PC-9 (cell line): ENCODE measurements around the gene MZT2B. TPM values are rescaled to one million over a fixed set of nuclear protein-coding genes. Genes with fewer than 3 reads are reported as not detected.
"Not testable (repeated sequence)": the region's sequence is repeated elsewhere in the genome, so short reads cannot be mapped to it uniquely, and the experiment has no call there.

Experiments
- BruUV-seq: library from RNA; stranded (reverse); fragments of 400-500 nt; replicated peaks from 2 replicates; lab custom pipeline; 2021; lab: Mats Ljungman, UMichigan
- CTCF ChIA-PET: fragments of 300-600 bp; sonication (Branson Sonifier 250); formaldehyde crosslinking; loops from one replicate; lab custom pipeline; 2022; ENCODE audit warnings: antibody characterized with exemption; lab: Charles Lee
- POLR2A ChIA-PET: fragments of 300-600 bp; sonication (Branson Sonifier 250); formaldehyde crosslinking; loops from one replicate; lab custom pipeline; 2022; ENCODE audit warnings: antibody characterized with exemption; ENCODE audit not compliant: unreplicated experiment; lab: Charles Lee
- DNase-seq, 2 experiments: peaks; one replicate each; pipeline versions ENCODE4 v3.0.0 to v3.0.0-alpha.2; 2015 to 2022; ENCODE audit warnings: mixed read lengths in 1 of 2
- H2AFZ ChIP-seq: fragments of 200-600 bp; sonication (generic); 2 replicates; pipeline ENCODE4 v1.8.1; 2017; ENCODE audit warnings: antibody characterized with exemption
- H3F3A ChIP-seq: fragments of 200-600 bp; sonication (generic); 2 replicates; pipeline ENCODE4 v1.8.1; 2017; ENCODE audit warnings: antibody characterized with exemption, mild to moderate bottlenecking, low read depth; ENCODE audit not compliant: insufficient read depth
- H3K27ac ChIP-seq: fragments of 200-600 bp; sonication (generic); 2 replicates; pipeline ENCODE4 v1.6.1; 2016; ENCODE audit warnings: mixed run types
- H3K27me3 ChIP-seq: fragments of 200-600 bp; sonication (generic); 2 replicates; pipeline ENCODE4 v1.6.1; 2016; ENCODE audit warnings: low read depth, mixed run types; ENCODE audit not compliant: insufficient read depth
- H3K36me3 ChIP-seq: fragments of 200-600 bp; sonication (generic); 2 replicates; pipeline ENCODE4 v1.6.1; 2016; ENCODE audit warnings: low read depth, mixed run types
- H3K4me1 ChIP-seq: fragments of 200-600 bp; sonication (generic); replicated peaks from 2 replicates; pipeline ENCODE4 v1.6.1; 2016; ENCODE audit warnings: mixed run types; ENCODE audit not compliant: insufficient read depth
- H3K4me2 ChIP-seq: fragments of 200-600 bp; sonication (generic); 2 replicates; pipeline ENCODE4 v1.6.1; 2017; ENCODE audit warnings: mixed run types
- H3K4me3 ChIP-seq: fragments of 200-600 bp; sonication (generic); 2 replicates; pipeline ENCODE4 v1.6.1; 2016; ENCODE audit warnings: mixed run types
- H3K79me2 ChIP-seq: fragments of 200-600 bp; sonication (generic); 2 replicates; pipeline ENCODE4 v1.6.1; 2017; ENCODE audit warnings: low read depth, mixed run types
- H3K9me2 ChIP-seq: fragments of 200-600 bp; sonication (generic); 2 replicates; pipeline ENCODE4 v1.8.1; 2017; ENCODE audit warnings: mild to moderate bottlenecking; ENCODE audit not compliant: insufficient read depth
- H3K9me3 ChIP-seq: fragments of 200-600 bp; sonication (generic); 2 replicates; pipeline ENCODE4 v1.8.1; 2016; ENCODE audit warnings: low read depth; ENCODE audit not compliant: insufficient read depth
- H4K20me1 ChIP-seq: fragments of 200-600 bp; sonication (generic); 2 replicates; pipeline ENCODE4 v1.8.1; 2017; ENCODE audit not compliant: insufficient read depth
- EZH2 ChIP-seq: fragments of 200-600 bp; sonication (generic); IDR thresholded peaks from 2 replicates; pipeline ENCODE4 v1.8.0; 2017; ENCODE audit warnings: antibody characterized with exemption, low read depth
- intact Hi-C: fragments of 100-400 bp; cut with micrococcal nuclease; formaldehyde crosslinking; loops from one replicate; pipeline ENCODE4 v1.10.0; 2022; ENCODE audit not compliant: unreplicated experiment
- total RNA-seq: library from RNA; stranded (reverse); gene quantifications from 2 replicates; pipeline ENCODE4 v1.2.3, GENCODE V29; 2021
- TF ChIP-seq, protein P1 (sequence below): fragments of 200-600 bp; sonication (generic); conservative IDR thresholded peaks from 2 replicates; pipeline ENCODE4 v1.6.1; 2017; ENCODE audit warnings: mixed run types, antibody characterized with exemption, mild to moderate bottlenecking, moderate library complexity

The MZT2B gene
- total RNA-seq, 1 experiment from 2014 or later: 313 TPM

DNA sequence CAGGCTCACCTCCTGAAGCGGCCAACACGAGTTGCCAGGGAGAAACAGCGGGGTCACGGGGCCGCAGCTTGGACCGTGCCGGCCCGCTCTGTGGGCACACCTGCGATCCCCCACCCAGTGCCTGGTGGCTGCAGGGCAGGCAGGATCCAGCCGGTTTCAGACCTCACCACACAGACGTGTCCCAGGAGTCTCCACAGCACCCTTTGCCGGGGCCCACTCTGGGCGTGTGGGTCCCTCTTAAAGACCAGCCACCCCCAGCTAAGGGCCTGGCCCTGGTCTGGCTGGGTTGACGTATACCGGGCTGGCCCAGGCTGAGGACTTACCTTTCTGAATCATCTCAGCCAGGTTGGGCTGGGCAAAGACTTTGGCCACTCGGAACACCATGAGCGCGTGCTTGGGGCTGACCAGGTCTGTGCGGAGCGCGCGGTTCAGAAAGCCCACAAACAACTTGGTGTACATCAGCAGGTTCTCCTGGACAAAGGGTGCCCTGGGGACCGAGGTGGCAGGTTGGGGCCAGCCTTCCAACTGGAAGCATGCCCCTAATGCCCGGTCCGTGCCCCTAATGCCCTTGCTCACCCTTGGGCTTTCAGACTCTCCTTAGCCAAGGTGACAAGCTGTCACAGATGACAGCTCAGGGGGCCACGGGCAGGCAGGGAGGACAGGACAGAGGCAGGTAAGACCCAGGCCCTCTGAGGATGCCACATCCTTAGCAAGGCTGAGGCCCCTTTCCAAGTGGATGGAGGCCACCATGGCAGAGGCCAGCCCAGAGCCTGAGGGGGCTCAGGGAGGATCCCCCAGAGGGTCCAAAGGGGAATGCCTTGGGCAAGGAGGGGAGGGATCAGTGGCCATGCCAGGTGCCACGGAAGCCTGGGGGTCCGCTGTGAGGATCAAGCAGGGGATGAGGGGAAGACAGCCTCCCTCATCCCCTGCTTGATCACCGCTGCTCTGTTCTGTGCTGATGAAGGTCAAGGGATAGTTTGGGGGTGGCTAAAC lies 27.0 kb upstream of the MZT2B start:
- H3K36me3 ChIP-seq: no peaks in the 10 kb centered on the region
- no peaks in the 10 kb centered on the region for H3K4me1 ChIP-seq
- H3K9me3 ChIP-seq: no peaks in the 10 kb centered on the region
- H3K27me3 ChIP-seq: no peaks in the 10 kb centered on the region
- BruUV-seq: no TSS peak
- POLR2A ChIA-PET: no interaction called here
- no peak overlapping the region for H3K4me3 ChIP-seq
- H2AFZ ChIP-seq: no peak overlapping the region
- no peak overlapping the region for H3K4me2 ChIP-seq
- no peak overlapping the region for H3K27ac ChIP-seq
- H3F3A ChIP-seq: no peaks in the 10 kb centered on the region
- intact Hi-C loops: no loop called here
- no peaks in the 10 kb centered on the region for H3K79me2 ChIP-seq
- TF ChIP-seq, protein P1, sequence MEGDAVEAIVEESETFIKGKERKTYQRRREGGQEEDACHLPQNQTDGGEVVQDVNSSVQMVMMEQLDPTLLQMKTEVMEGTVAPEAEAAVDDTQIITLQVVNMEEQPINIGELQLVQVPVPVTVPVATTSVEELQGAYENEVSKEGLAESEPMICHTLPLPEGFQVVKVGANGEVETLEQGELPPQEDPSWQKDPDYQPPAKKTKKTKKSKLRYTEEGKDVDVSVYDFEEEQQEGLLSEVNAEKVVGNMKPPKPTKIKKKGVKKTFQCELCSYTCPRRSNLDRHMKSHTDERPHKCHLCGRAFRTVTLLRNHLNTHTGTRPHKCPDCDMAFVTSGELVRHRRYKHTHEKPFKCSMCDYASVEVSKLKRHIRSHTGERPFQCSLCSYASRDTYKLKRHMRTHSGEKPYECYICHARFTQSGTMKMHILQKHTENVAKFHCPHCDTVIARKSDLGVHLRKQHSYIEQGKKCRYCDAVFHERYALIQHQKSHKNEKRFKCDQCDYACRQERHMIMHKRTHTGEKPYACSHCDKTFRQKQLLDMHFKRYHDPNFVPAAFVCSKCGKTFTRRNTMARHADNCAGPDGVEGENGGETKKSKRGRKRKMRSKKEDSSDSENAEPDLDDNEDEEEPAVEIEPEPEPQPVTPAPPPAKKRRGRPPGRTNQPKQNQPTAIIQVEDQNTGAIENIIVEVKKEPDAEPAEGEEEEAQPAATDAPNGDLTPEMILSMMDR: no peak
- TF ChIP-seq EZH2: no peak
- no peaks in the 10 kb centered on the region for H4K20me1 ChIP-seq
- H3K9me2 ChIP-seq: no peaks in the 10 kb centered on the region
- no peak for DNase-seq
- CTCF ChIA-PET: interaction anchor here (0.9 kb wide), 1 partner anchor 178 kb away, joined by 3 read pairs; no protein-coding TSS in a partner anchor

DNA sequence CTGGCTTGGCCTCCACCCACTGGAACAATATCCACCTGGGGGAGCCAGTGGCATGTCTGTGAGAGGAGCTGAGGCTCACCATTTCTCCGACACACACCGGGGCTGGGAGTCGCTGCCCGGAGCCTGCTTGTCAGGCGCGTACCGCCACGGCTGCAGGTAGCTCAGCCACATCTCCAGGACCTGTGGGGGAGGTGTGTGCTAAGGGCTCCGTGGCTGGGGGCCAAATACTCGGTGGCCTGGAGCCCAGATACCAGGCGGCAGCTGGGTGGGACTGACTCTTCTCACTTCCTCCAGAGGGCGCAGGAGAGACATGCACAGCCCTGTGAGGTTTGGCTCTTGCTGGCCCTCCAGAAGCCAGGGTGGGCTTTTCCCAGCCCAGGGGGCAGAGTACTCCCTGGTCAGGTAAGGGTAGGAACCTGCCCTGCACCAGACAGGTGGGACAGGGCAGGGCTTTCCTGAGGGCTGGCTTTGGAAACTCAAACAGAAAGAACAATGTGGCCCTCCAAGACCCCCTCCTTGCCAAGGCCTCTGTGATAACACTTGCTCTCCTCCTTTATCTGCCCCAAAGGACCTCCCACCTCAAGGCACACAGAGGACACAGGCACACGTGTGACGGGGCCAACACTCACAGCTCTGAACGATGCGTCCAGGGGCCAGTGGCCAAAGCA lies 26.0 kb upstream of the MZT2B start:
- H2AFZ ChIP-seq, H3K27ac ChIP-seq, H3K4me1 ChIP-seq, H3K4me3 ChIP-seq, H3K9me2 ChIP-seq, BruUV-seq, H3K36me3 ChIP-seq, H3K79me2 ChIP-seq, H4K20me1 ChIP-seq, H3K4me2 ChIP-seq, H3K27me3 ChIP-seq, H3K9me3 ChIP-seq, H3F3A ChIP-seq: not testable (repeated sequence)
- intact Hi-C loops: loop anchor here (1.0 kb wide), 1 partner anchor 176 kb away; no protein-coding TSS in a partner anchor
- ChIA-PET CTCF (interaction anchor here (0.9 kb wide), 1 partner anchor 177 kb away, joined by 3 read pairs; no protein-coding TSS in a partner anchor), POLR2A (interaction anchor here (0.6 kb wide), 1 partner anchor 25 kb away, joined by 5 read pairs; no protein-coding TSS in a partner anchor)
- TF ChIP-seq, protein P1: peak; percentile 54
- peak in 1 of 2 experiments; percentile 23 for DNase-seq

DNA sequence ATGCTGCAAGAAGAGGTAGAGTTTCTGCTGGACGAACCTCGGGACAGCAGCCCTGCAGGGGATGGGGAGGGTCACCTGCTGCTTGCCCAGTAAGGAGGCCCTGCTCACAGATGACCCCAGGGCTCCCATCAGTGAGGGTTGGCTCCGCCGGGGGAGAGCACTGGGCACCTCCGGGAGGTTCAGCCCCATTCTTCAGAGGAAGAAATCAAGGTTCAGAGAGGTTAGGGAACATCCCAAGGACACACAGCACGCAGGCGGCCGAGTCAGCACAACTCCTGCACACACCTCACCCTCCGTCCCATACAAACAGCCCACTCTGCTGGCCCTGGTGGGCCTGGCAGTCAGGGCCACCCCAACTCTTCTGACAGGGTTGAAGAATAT lies 25.4 kb upstream of the MZT2B start:
- TF ChIP-seq, protein P1: no peak
- no peak for TF ChIP-seq EZH2
- H3F3A ChIP-seq: no peaks in the 10 kb centered on the region
- no peaks in the 10 kb centered on the region for H3K9me3 ChIP-seq
- H2AFZ ChIP-seq: no peak overlapping the region
- H3K27me3 ChIP-seq: no peaks in the 10 kb centered on the region
- no peak overlapping the region for H3K4me3 ChIP-seq
- no peaks in the 10 kb centered on the region for H3K36me3 ChIP-seq
- no peak overlapping the region for H3K27ac ChIP-seq
- no peaks in the 10 kb centered on the region for H3K4me1 ChIP-seq
- H3K9me2 ChIP-seq: no peaks in the 10 kb centered on the region
- no peaks in the 10 kb centered on the region for H4K20me1 ChIP-seq
- intact Hi-C loops: loop anchor here (1.0 kb wide), 1 partner anchor 176 kb away; no protein-coding TSS in a partner anchor
- DNase-seq: no peak
- ChIA-PET POLR2A (interaction anchor here (0.6 kb wide), 1 partner anchor 24 kb away, joined by 5 read pairs; no protein-coding TSS in a partner anchor), CTCF (no interaction called here)
- no TSS peak for BruUV-seq
- H3K79me2 ChIP-seq: no peaks in the 10 kb centered on the region
- no peak overlapping the region for H3K4me2 ChIP-seq

DNA sequence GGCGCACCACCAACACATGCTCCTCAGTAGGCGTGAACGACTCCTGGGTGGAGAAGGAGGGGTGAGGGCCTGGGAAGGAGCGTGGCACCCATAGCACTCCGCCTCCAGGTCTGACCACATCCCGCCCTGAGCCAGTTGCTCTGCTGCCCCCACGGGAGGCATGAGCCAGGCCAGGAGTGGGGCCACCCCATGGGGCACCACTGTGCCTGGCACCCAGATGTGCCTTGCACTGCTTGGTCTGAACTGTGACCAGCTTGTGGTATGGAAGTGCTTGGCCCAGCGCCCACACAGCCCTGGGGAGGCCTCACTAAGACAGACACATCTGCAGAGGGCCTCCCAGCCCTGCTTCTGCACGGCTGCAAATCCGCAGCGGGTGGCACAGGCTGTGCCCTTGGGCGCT lies 24.7 kb upstream of the MZT2B start:
- H3K36me3 ChIP-seq, H3K4me3 ChIP-seq, H3K4me1 ChIP-seq, POLR2A ChIA-PET, H3K27me3 ChIP-seq, H2AFZ ChIP-seq, CTCF ChIA-PET, intact Hi-C loops, H3K27ac ChIP-seq, H3K9me3 ChIP-seq, DNase-seq, BruUV-seq, H3F3A ChIP-seq, H3K9me2 ChIP-seq, H3K79me2 ChIP-seq, H4K20me1 ChIP-seq, H3K4me2 ChIP-seq: not testable (repeated sequence)
